Type B pancreatic cell (in vitro differentiated cells): Measurements from ENCODE around the gene NOP56. TPM values are rescaled to one million over a fixed set of nuclear protein-coding genes. Genes with fewer than 3 reads are reported as not detected.

Source experiments
- DNase-seq: peaks from one replicate; pipeline ENCODE4 v3.0.0; 2021; ENCODE audit warnings: mixed read lengths; ENCODE audit not compliant: unreplicated experiment; ENCODE audit errors: extremely low spot score
- H3K27ac Mint-ChIP-seq: 2 replicates; pipeline ENCODE4 v1.8.0; 2021; ENCODE audit warnings: mild to moderate bottlenecking, mixed read lengths
- H3K27me3 Mint-ChIP-seq: 2 replicates; pipeline ENCODE4 v1.8.0; 2021; ENCODE audit warnings: mixed read lengths
- H3K36me3 Mint-ChIP-seq: 2 replicates; pipeline ENCODE4 v1.8.0; 2021; ENCODE audit warnings: mixed read lengths
- H3K4me1 Mint-ChIP-seq: one replicate; pipeline ENCODE4 v1.8.0; 2021; ENCODE audit warnings: mixed read lengths; ENCODE audit not compliant: unreplicated experiment
- H3K4me3 Mint-ChIP-seq: 2 replicates; pipeline ENCODE4 v1.8.0; 2021; ENCODE audit warnings: mild to moderate bottlenecking, mixed read lengths
- H3K9me3 Mint-ChIP-seq: 2 replicates; pipeline ENCODE4 v1.8.0; 2021; ENCODE audit warnings: mixed read lengths
- CTCF ChIP-seq: fragments of 200-600 bp; sonication (generic); conservative IDR thresholded peaks from 2 replicates; pipeline ENCODE4 v1.5.0; 2021; ENCODE audit warnings: antibody characterized with exemption, mild to moderate bottlenecking
- long read RNA-seq: library from polyadenylated mRNA; unstranded; transcript quantifications from one replicate; pipeline ENCODE4 v2.0.0, GENCODE V29; 2020
- total RNA-seq: library from RNA; stranded (reverse); gene quantifications from 2 replicates; pipeline ENCODE4 v1.2.1, GENCODE V29; 2021; ENCODE audit warnings: low replicate concordance

Gene NOP56
- total RNA-seq: 203 and 364 TPM in 2 replicates
- long read RNA-seq, transcript NOP56-201 (12 exons, 2,400 nt): major isoform, 212 of 485 reads
- long read RNA-seq, partial matches to known transcripts: 161 of 485 reads
- long read RNA-seq, other reads (novel, unspliced or antisense): 109 of 485 reads

- Mint-ChIP-seq H3K4me3 (peak within 1 kb of the TSS; percentile 93), H3K27ac (peak within 1 kb of the TSS; percentile 89), H3K36me3 (peaks cover 22% of the 10 kb centered on the region), H3K4me1 (peaks cover 9% of the 10 kb centered on the region), H3K9me3 (no peaks in the 10 kb centered on the region), H3K27me3 (no peaks in the 10 kb centered on the region)
- no peak for TF ChIP-seq CTCF
- DNase-seq: peak; percentile 96
Observed at GRCh38 chr20:2651772-2652723, at the start of gene NOP56. Gene NOP56, plus strand, starts transcription at chr20:2652632. Its CDS starts 29 bp downstream, at chr20:2652661.

GRCh38 chr20:2602746-2603145 is 49.7 kb upstream of the NOP56 start:
- Mint-ChIP-seq H3K27me3 (no peaks in the 10 kb centered on the region), H3K9me3 (peaks cover 7% of the 10 kb centered on the region), H3K27ac (no peak overlapping the region), H3K36me3 (no peaks in the 10 kb centered on the region), H3K4me3 (no peak overlapping the region), H3K4me1 (peaks cover 7% of the 10 kb centered on the region)
- TF ChIP-seq CTCF: no peak
- DNase-seq: no peak

GRCh38 chr20:2603816-2604505 is 48.5 kb upstream of the NOP56 start:
- Mint-ChIP-seq H3K9me3 (peaks cover 7% of the 10 kb centered on the region), H3K4me3 (no peak overlapping the region), H3K27me3 (no peaks in the 10 kb centered on the region), H3K36me3 (no peaks in the 10 kb centered on the region), H3K27ac (no peak overlapping the region), H3K4me1 (peaks cover 7% of the 10 kb centered on the region)
- no peak for DNase-seq
- TF ChIP-seq CTCF: no peak

GRCh38 chr20:2604506-2604835 is 48.0 kb upstream of the NOP56 start:
- peaks cover 7% of the 10 kb centered on the region for H3K9me3 Mint-ChIP-seq
- peaks cover 6% of the 10 kb centered on the region for H3K4me1 Mint-ChIP-seq
- H3K4me3 Mint-ChIP-seq: no peak overlapping the region
- TF ChIP-seq CTCF: no peak
- no peak for DNase-seq
- no peaks in the 10 kb centered on the region for H3K36me3 Mint-ChIP-seq
- H3K27me3 Mint-ChIP-seq: peaks cover 2% of the 10 kb centered on the region
- H3K27ac Mint-ChIP-seq: no peak overlapping the region

GRCh38 chr20:2606507-2607006 is 45.9 kb upstream of the NOP56 start:
- peaks cover 16% of the 10 kb centered on the region for H3K27me3 Mint-ChIP-seq
- no peak overlapping the region for H3K27ac Mint-ChIP-seq
- TF ChIP-seq CTCF: no peak
- no peaks in the 10 kb centered on the region for H3K36me3 Mint-ChIP-seq
- no peak overlapping the region for H3K4me3 Mint-ChIP-seq
- H3K4me1 Mint-ChIP-seq: no peaks in the 10 kb centered on the region
- H3K9me3 Mint-ChIP-seq: peaks cover 7% of the 10 kb centered on the region
- no peak for DNase-seq
